ENCODE measurements around the gene SLC30A4. TPM values are rescaled to one million over a fixed set of nuclear protein-coding genes. Genes with fewer than 3 reads are reported as not detected.

The SLC30A4 gene
- polyA plus RNA-seq, 2 of the 4 experiments (the other 2 are of a cell fraction), result 2.2 to 3.1 TPM

DNA sequence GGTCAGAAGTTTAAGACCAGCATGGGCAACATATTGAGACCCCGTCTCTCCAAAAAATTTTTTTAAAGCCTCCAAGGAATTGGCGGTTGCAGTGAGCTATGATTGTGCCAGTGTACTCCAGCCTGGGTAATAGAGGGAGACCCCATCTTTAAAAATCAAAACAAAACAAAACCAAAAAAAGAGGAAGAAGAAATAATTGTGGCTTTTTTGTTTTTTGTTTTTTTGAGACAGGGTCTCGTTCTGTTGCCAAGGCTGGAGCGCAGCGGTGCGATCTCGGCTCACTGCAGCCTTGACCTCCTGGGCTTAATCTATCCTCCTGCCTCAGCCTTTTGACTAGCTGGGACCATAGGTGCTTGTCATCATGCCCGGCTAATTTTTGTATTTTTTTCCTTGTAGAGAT is 4.5 kb upstream of the SLC30A4 start:
- ATAC-seq (no peak), FAIRE-seq (no peak), DNase-seq (ENCODE audit: low read depth in 1 of 2, low spot score in 1 of 2) (no peak)
- WGBS (ENCODE audit: missing lambda C conversion rate), result 89% methylated on average over 8 of the region's 8 CpGs
- no peaks in the 10 kb centered on the region for H3K9me3 ChIP-seq
- no peak for TF ChIP-seq EHF (CRISPR knock-in tag; IDR thresholded peaks at IDR 0.05)
- TF ChIP-seq TFCP2L1 (CRISPR knock-in tag; IDR thresholded peaks at IDR 0.05), result no peak
- TF ChIP-seq, protein P1, sequence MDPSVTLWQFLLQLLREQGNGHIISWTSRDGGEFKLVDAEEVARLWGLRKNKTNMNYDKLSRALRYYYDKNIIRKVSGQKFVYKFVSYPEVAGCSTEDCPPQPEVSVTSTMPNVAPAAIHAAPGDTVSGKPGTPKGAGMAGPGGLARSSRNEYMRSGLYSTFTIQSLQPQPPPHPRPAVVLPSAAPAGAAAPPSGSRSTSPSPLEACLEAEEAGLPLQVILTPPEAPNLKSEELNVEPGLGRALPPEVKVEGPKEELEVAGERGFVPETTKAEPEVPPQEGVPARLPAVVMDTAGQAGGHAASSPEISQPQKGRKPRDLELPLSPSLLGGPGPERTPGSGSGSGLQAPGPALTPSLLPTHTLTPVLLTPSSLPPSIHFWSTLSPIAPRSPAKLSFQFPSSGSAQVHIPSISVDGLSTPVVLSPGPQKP (IDR thresholded peaks at IDR 0.05; ENCODE audit: low read depth, low read length), result no peak
- no peak for TF ChIP-seq CHD4 (IDR thresholded peaks at IDR 0.05; ENCODE audit: borderline replicate concordance)
- no peak for TF ChIP-seq CBX2 (IDR thresholded peaks at IDR 0.05; ENCODE audit: borderline replicate concordance, low read depth)
- no peak for TF ChIP-seq MYC (IDR thresholded peaks at IDR 0.05; ENCODE audit: borderline replicate concordance, low read length)
- TF ChIP-seq KDM5A (IDR thresholded peaks at IDR 0.05), result no peak
- TF ChIP-seq, protein P2, sequence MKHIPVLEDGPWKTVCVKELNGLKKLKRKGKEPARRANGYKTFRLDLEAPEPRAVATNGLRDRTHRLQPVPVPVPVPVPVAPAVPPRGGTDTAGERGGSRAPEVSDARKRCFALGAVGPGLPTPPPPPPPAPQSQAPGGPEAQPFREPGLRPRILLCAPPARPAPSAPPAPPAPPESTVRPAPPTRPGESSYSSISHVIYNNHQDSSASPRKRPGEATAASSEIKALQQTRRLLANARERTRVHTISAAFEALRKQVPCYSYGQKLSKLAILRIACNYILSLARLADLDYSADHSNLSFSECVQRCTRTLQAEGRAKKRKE (CRISPR knock-in tag; IDR thresholded peaks at IDR 0.05; ENCODE audit: low read depth), result no peak
- TF ChIP-seq MAZ (IDR thresholded peaks at IDR 0.05; ENCODE audit: borderline replicate concordance, low read depth, low read length), result no peak
- TF ChIP-seq KDM1A (IDR thresholded peaks at IDR 0.05; ENCODE audit: low read depth), result no peak
- ChIA-PET CTCF (interaction anchor here (1.1 kb wide), 1 partner anchor 89 kb away, joined by 3 read pairs; no protein-coding TSS in a partner anchor), POLR2A (no interaction called here)
- no peaks in the 10 kb centered on the region for H3K4me1 ChIP-seq
- H3K4me3 ChIP-seq, result no peak overlapping the region
- no peak overlapping the region for H3K4me2 ChIP-seq
- H3K27ac ChIP-seq, result no peak overlapping the region

DNA sequence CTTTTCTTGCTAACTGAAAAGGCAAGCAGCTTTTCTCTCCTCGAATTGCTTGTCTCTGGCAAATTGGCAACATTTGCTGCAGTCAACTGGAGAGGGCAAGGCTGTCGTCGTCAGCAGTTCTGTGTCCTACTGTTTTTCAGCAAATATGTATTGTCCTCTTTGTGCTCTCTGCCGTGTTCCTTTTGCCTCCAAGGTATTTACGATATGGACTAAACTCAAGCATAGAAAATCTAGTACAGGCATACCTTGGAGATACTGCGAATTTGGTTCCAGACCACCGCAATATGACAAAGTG is 558 bp upstream of the SLC30A4 start:
- TF ChIP-seq FOSL2 (IDR thresholded peaks at IDR 0.05) (no peak), FOSL2 (CRISPR knock-in tag; IDR thresholded peaks at IDR 0.05) (no peak), MAFK (IDR thresholded peaks at IDR 0.05; ENCODE audit: partially characterized antibody) (peak; percentile 35)

DNA sequence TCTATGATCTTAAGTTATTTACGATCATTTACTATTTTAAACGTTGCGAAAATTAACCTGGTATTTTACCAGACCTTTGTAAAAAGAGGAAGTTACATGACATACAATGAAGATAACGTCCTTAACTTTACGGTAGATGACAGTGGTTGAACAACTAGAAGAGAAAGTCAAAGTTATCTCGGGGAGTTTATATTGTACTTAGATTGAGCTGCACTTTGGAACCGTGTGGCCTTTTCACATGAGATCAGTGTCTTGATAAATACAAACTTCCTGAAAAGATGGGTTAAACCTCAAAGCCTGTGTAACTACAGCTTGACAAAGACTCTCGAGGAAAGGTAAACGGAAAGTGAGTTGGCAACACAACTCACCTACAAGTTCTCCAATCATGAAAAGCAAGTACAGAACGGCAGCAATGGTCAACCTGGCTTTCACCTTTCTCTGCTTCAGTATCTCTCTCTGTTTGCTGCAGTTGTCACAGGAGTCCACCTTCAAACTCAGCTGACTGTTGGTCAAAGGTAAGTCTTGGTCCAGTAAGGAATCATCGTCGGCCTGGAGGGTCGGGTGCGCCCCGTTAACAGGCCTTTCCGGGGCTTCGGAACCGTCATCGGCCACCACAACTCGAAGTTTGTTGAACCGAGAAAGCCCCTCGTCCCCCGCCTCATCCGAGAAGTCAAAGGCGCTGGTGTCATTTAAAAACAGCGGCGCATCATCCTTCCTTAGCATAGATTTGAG is 793 bp downstream of the SLC30A4 start:
- ChIA-PET POLR2A (no interaction called here), CTCF (interaction anchor here (0.7 to 1.8 kb wide), 2 partner anchors 52 to 92 kb away, joined by 3 to 5 read pairs; no protein-coding TSS in a partner anchor)
- WGBS (ENCODE audit: missing lambda C conversion rate), result 43% methylated on average over 10 of the region's 27 CpGs

More for the DNA sequence above, 558 bp upstream of the SLC30A4 start:
- peak overlapping the region; percentile 80 to 91 for H3K27ac ChIP-seq
- POLR2A ChIA-PET, result no interaction called here
- DNase-seq (ENCODE audit: low read depth in 1 of 2, low spot score in 1 of 2), result no peak
- no peak for FAIRE-seq
- WGBS (ENCODE audit: missing lambda C conversion rate), result 47% methylated on average over 7 of the region's 7 CpGs
- H3K4me2 ChIP-seq, result peak overlapping the region; percentile 97
- H3K9me3 ChIP-seq, result no peaks in the 10 kb centered on the region
- CTCF ChIA-PET, result no interaction called here
- ATAC-seq, result peak in 1 of 2 experiments; percentile 26; a peak in 2 of 6 replicates
- peaks cover 8% of the 10 kb centered on the region for H3K4me1 ChIP-seq
- H3K4me3 ChIP-seq, result peak overlapping the region; percentile 80

DNA sequence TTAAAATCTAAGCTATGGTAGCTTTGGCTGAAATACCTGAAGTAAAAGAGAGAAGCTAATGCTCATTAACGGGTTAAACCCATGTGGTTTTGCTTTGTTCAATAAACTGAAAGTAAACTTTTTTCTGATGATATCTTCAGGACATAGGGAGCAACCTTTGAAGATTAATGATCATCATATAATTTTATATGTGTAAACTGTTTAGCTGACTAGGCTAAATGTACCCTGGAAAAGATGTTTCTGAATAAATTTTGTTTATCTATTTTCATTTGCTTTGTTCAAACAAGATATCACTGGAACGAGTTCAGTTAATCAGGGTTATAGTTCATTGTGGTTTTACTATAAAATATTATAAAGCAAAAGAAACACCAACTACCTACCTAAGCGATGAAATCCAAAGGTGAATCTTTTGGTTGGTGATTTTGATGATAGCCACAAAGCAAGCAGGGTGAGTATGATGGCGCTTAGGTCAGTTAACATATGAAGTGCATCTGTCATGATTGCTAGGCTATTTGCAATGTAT is 11.7 kb downstream of the SLC30A4 start:
- no peak for DNase-seq (ENCODE audit: low read depth in 1 of 2, low spot score in 1 of 2)
- FAIRE-seq, result no peak
- 84% methylated on average over 4 of the region's 4 CpGs for WGBS (ENCODE audit: missing lambda C conversion rate)
- H3K27ac ChIP-seq, result no peak overlapping the region
- H3K4me3 ChIP-seq, result no peak overlapping the region
- no peak overlapping the region for H3K4me2 ChIP-seq
- ChIA-PET POLR2A (no interaction called here), CTCF (no interaction called here)
- TF ChIP-seq MAFK (IDR thresholded peaks at IDR 0.05; ENCODE audit: partially characterized antibody), result peak; percentile 59
- TF ChIP-seq, protein P3, sequence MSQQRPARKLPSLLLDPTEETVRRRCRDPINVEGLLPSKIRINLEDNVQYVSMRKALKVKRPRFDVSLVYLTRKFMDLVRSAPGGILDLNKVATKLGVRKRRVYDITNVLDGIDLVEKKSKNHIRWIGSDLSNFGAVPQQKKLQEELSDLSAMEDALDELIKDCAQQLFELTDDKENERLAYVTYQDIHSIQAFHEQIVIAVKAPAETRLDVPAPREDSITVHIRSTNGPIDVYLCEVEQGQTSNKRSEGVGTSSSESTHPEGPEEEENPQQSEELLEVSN (IDR thresholded peaks at IDR 0.05; ENCODE audit: borderline replicate concordance, low read depth), result no peak
- no peak for TF ChIP-seq KDM5A (IDR thresholded peaks at IDR 0.05)
- no peaks in the 10 kb centered on the region for H3K9me3 ChIP-seq
- no peaks in the 10 kb centered on the region for H3K4me1 ChIP-seq
- no peak for ATAC-seq

More for the DNA sequence above, 793 bp downstream of the SLC30A4 start:
- peak overlapping the region; percentile 97 for H3K4me2 ChIP-seq
- H3K27ac ChIP-seq, result peak overlapping the region; percentile 80 to 91
- TF ChIP-seq EP300 (IDR thresholded peaks at IDR 0.05), result no peak
- TF ChIP-seq RNF2 (IDR thresholded peaks at IDR 0.05; ENCODE audit: borderline replicate concordance, low read depth), result no peak
- TF ChIP-seq HDAC2 (IDR thresholded peaks at IDR 0.05), result no peak
- no peak for TF ChIP-seq ZC3H11A (IDR thresholded peaks at IDR 0.05)
- no peak for TF ChIP-seq HOXA7 (CRISPR knock-in tag; IDR thresholded peaks at IDR 0.05)
- no peak for TF ChIP-seq TP53 (CRISPR knock-in tag; IDR thresholded peaks at IDR 0.05)
- peak; percentile 9 to 42; a peak in 3 of 6 replicates for ATAC-seq
- peak; percentile 4 to 6 for DNase-seq (ENCODE audit: low read depth in 1 of 2, low spot score in 1 of 2)
- H3K4me3 ChIP-seq, result peak overlapping the region; percentile 80
- peaks cover 8% of the 10 kb centered on the region for H3K4me1 ChIP-seq
- no peaks in the 10 kb centered on the region for H3K9me3 ChIP-seq
- no peak for FAIRE-seq
